H9 (cell line): ENCODE measurements around the gene FRRS1. TPM values are rescaled to one million over a fixed set of nuclear protein-coding genes. Genes with fewer than 3 reads are reported as not detected.

Source experiments
- DNase-seq: peaks from one replicate; pipeline ENCODE4 v3.0.0-alpha.2; 2017
- H2AFZ ChIP-seq: one replicate; pipeline ENCODE4 v1.6.1; 2013; ENCODE audit warnings: mild to moderate bottlenecking, low read length, control low read depth, moderate library complexity
- H2AK5ac ChIP-seq: 2 replicates; pipeline ENCODE4 v1.6.1; 2013; ENCODE audit warnings: low read length, control low read depth, mixed read lengths; ENCODE audit not compliant: insufficient read length
- H2BK120ac ChIP-seq: one replicate; pipeline ENCODE4 v1.6.1; 2013; ENCODE audit warnings: low read depth, mild to moderate bottlenecking, low read length, control low read depth, inconsistent platforms; ENCODE audit not compliant: poor library complexity, severe bottlenecking
- H2BK12ac ChIP-seq: 2 replicates; pipeline ENCODE4 v1.6.1; 2013; ENCODE audit warnings: low read length, control low read depth, mixed read lengths, low read depth; ENCODE audit not compliant: insufficient read length
- H2BK15ac ChIP-seq: 2 replicates; pipeline ENCODE4 v1.6.1; 2013; ENCODE audit warnings: low read depth, low read length, control low read depth
- H2BK20ac ChIP-seq: one replicate; pipeline ENCODE4 v1.6.1; 2013; ENCODE audit warnings: low read depth, mild to moderate bottlenecking, low read length, control low read depth, inconsistent platforms; ENCODE audit not compliant: poor library complexity, severe bottlenecking
- H2BK5ac ChIP-seq: 2 replicates; pipeline ENCODE4 v1.6.1; 2013; ENCODE audit warnings: low read length, control low read depth, mixed read lengths; ENCODE audit not compliant: insufficient read length
- H3K14ac ChIP-seq: 2 replicates; pipeline ENCODE4 v1.6.1; 2013; ENCODE audit warnings: low read length, control low read depth; ENCODE audit not compliant: insufficient read depth
- H3K18ac ChIP-seq: 2 replicates; pipeline ENCODE4 v1.6.1; 2013; ENCODE audit warnings: low read depth, mild to moderate bottlenecking, mixed read lengths, low read length, control low read depth; ENCODE audit not compliant: insufficient read length
- H3K23ac ChIP-seq: 2 replicates; pipeline ENCODE4 v1.6.1; 2013; ENCODE audit warnings: low read length, control low read depth, mixed read lengths, low read depth; ENCODE audit not compliant: insufficient read length
- H3K23me2 ChIP-seq: 2 replicates; pipeline ENCODE4 v1.6.1; 2013; ENCODE audit warnings: low read depth, mild to moderate bottlenecking, mixed read lengths, low read length, control low read depth; ENCODE audit not compliant: insufficient read length, poor library complexity, severe bottlenecking
- H3K27ac ChIP-seq: 2 replicates; pipeline ENCODE4 v1.5.1; 2013; ENCODE audit warnings: low read length, control low read depth, mixed read lengths, low read depth; ENCODE audit not compliant: insufficient read length
- H3K27me3 ChIP-seq: 2 replicates; pipeline ENCODE4 v1.6.1; 2013; ENCODE audit warnings: low read length, control low read depth, inconsistent platforms; ENCODE audit not compliant: insufficient read depth
- H3K4ac ChIP-seq: 2 replicates; pipeline ENCODE4 v1.6.1; 2013; ENCODE audit warnings: low read depth, mild to moderate bottlenecking, control low read depth, inconsistent platforms, low read length, moderate library complexity
- H3K4me1 ChIP-seq: 2 replicates; pipeline ENCODE4 v1.6.1; 2013; ENCODE audit warnings: low read length, control low read depth, inconsistent platforms; ENCODE audit not compliant: insufficient read depth
- H3K4me2 ChIP-seq: 2 replicates; pipeline ENCODE4 v1.6.1; 2013; ENCODE audit warnings: low read length, control low read depth, mixed read lengths; ENCODE audit not compliant: insufficient read length, insufficient read depth
- H3K56ac ChIP-seq: 2 replicates; pipeline ENCODE4 v1.6.1; 2013; ENCODE audit warnings: low read depth, mild to moderate bottlenecking, mixed read lengths, low read length, control low read depth; ENCODE audit not compliant: insufficient read length
- H3K79me1 ChIP-seq: 2 replicates; pipeline ENCODE4 v1.6.1; 2013; ENCODE audit warnings: low read depth, mild to moderate bottlenecking, moderate library complexity, low read length, control low read depth, inconsistent platforms; ENCODE audit not compliant: insufficient read depth, poor library complexity, severe bottlenecking
- H3K79me2 ChIP-seq: 2 replicates; pipeline ENCODE4 v1.6.1; 2013; ENCODE audit warnings: low read length, control low read depth, inconsistent platforms; ENCODE audit not compliant: insufficient read depth
- H3K9ac ChIP-seq: 2 replicates; pipeline ENCODE4 v1.6.1; 2013; ENCODE audit warnings: low read length, control low read depth, mixed read lengths; ENCODE audit not compliant: insufficient read length; ENCODE audit errors: extremely low read depth
- H3K9me3 ChIP-seq: one replicate; pipeline ENCODE4 v1.6.1; 2013; ENCODE audit warnings: low read depth, low read length, inconsistent platforms; ENCODE audit not compliant: control insufficient read depth
- H3T11ph ChIP-seq: one replicate; pipeline ENCODE4 v1.6.1; 2013; ENCODE audit warnings: mild to moderate bottlenecking, low read length, control low read depth, inconsistent platforms
- H4K20me1 ChIP-seq: one replicate; pipeline ENCODE4 v1.6.1; 2013; ENCODE audit not compliant: control insufficient read depth, insufficient read length, insufficient read depth
- H4K5ac ChIP-seq: 2 replicates; pipeline ENCODE4 v1.6.1; 2013; ENCODE audit warnings: low read depth, mild to moderate bottlenecking, mixed read lengths, low read length, control low read depth; ENCODE audit not compliant: insufficient read length
- H4K8ac ChIP-seq: replicated peaks from 2 replicates; pipeline ENCODE4 v1.6.1; 2013; ENCODE audit warnings: low read length, control low read depth, mixed read lengths, low read depth; ENCODE audit not compliant: insufficient read length
- H4K91ac ChIP-seq: 2 replicates; pipeline ENCODE4 v1.6.1; 2013; ENCODE audit warnings: low read depth, mild to moderate bottlenecking, moderate library complexity, mixed read lengths, low read length, control low read depth; ENCODE audit not compliant: insufficient read length
- H3K27ac Mint-ChIP-seq, 3 experiments: 2 replicates in 2 of 3; 3 replicates in 1 of 3; pipeline ENCODE4 v1.8.0; 2020 to 2021; ENCODE audit warnings: mixed read lengths in 3 of 3, mild to moderate bottlenecking in 1 of 3, moderate library complexity in 1 of 3
- H3K27me3 Mint-ChIP-seq: 2 replicates; pipeline ENCODE4 v1.8.0; 2021; ENCODE audit warnings: low read depth, mild to moderate bottlenecking, moderate library complexity, mixed read lengths
- H3K36me3 Mint-ChIP-seq, 3 experiments: 2 replicates in 2 of 3; 3 replicates in 1 of 3; pipeline ENCODE4 v1.8.0; 2020 to 2021; ENCODE audit warnings: low read depth in 3 of 3, mixed read lengths in 3 of 3; ENCODE audit not compliant: insufficient read depth in 1 of 3
- H3K4me1 Mint-ChIP-seq, 2 experiments: 2 replicates each; pipeline ENCODE4 v1.8.0; 2020; ENCODE audit warnings: mixed read lengths in 2 of 2
- H3K4me3 Mint-ChIP-seq, 2 experiments: 2 replicates in 1 of 2; 3 replicates in 1 of 2; pipeline ENCODE4 v1.8.0; 2020 to 2021; ENCODE audit warnings: mild to moderate bottlenecking in 2 of 2, mixed read lengths in 2 of 2, moderate library complexity in 1 of 2
- H3K9me3 Mint-ChIP-seq, 2 experiments: 2 replicates in 1 of 2; 3 replicates in 1 of 2; pipeline ENCODE4 v1.8.0; 2020; ENCODE audit warnings: mild to moderate bottlenecking in 2 of 2, mixed read lengths in 2 of 2, moderate library complexity in 1 of 2
- CTCF ChIP-seq: fragments of 200-600 bp; sonication (generic); conservative IDR thresholded peaks from 3 replicates; pipeline ENCODE4 v1.8.0; 2021; ENCODE audit warnings: antibody characterized with exemption, mild to moderate bottlenecking
- WGBS: extraction: QIAGEN DNeasy Blood & Tissue Kit; methylation state at CpG from one replicate; pipeline ENCODE4 v1.1.7; 2013; ENCODE audit warnings: missing lambda C conversion rate, low lambda C conversion rate, mixed read lengths; ENCODE audit not compliant: insufficient read length; ENCODE audit errors: extremely low coverage; 5-methylcytosine and 5-hydroxymethylcytosine counted together
- total RNA-seq: library from RNA; stranded (reverse); gene quantifications from 2 replicates; pipeline ENCODE4 v1.2.1, GENCODE V29; 2021

The FRRS1 gene
- total RNA-seq, 1 experiment from 2014 or later = 5.6 TPM

GRCh38 chr1:99675994-99676393 lies 90.4 kb downstream of the FRRS1 start:
- DNase-seq = no peak
- H3K9me3 ChIP-seq = no peaks in the 10 kb centered on the region
- no peak overlapping the region for H4K5ac ChIP-seq
- no peak overlapping the region for H2AK5ac ChIP-seq
- no peak overlapping the region for H3T11ph ChIP-seq
- no peak overlapping the region for H2BK12ac ChIP-seq
- H2BK5ac ChIP-seq = no peak overlapping the region
- no peak overlapping the region for H4K8ac ChIP-seq
- Mint-ChIP-seq H3K4me1 (peaks cover 3 to 6% of the 10 kb centered on the region in 2 experiments), H3K9me3 (no peaks in the 10 kb centered on the region), H3K4me3 (no peak overlapping the region), H3K27ac (no peak overlapping the region), H3K27me3 (no peaks in the 10 kb centered on the region), H3K36me3 (no peaks in the 10 kb centered on the region)
- no peaks in the 10 kb centered on the region for H3K23me2 ChIP-seq
- H3K79me1 ChIP-seq = no peaks in the 10 kb centered on the region
- H2AFZ ChIP-seq = no peak overlapping the region
- H4K20me1 ChIP-seq = no peaks in the 10 kb centered on the region
- H2BK120ac ChIP-seq = no peak overlapping the region
- H4K91ac ChIP-seq = no peak overlapping the region
- no peak for TF ChIP-seq CTCF
- H2BK15ac ChIP-seq = no peak overlapping the region
- H3K56ac ChIP-seq = no peak overlapping the region
- H2BK20ac ChIP-seq = no peak overlapping the region
- H3K9ac ChIP-seq = no peak overlapping the region
- H3K4me1 ChIP-seq = no peaks in the 10 kb centered on the region
- H3K27me3 ChIP-seq = no peaks in the 10 kb centered on the region
- H3K14ac ChIP-seq = no peak overlapping the region
- no peaks in the 10 kb centered on the region for H3K79me2 ChIP-seq
- no peak overlapping the region for H3K4me2 ChIP-seq
- no CpG with 5 or more reads among the region's 1 CpG for WGBS
- H3K4ac ChIP-seq = no peak overlapping the region
- H3K27ac ChIP-seq = no peak overlapping the region
- no peak overlapping the region for H3K23ac ChIP-seq
- H3K18ac ChIP-seq = no peak overlapping the region
